Measurements from ENCODE around the gene RPL35.

GRCh38 chr9:124859803-124860581, 1.8 kb downstream of the RPL35 start:
- no peak for TF ChIP-seq EZH2 (IDR thresholded peaks at IDR 0.05)
- TF ChIP-seq FOXP2 (optimal IDR thresholded peaks at IDR 0.05; ENCODE audit: control extremely low read depth, extremely low read length, insufficient read depth), result no peak
- TF ChIP-seq POLR2AphosphoS5 (IDR thresholded peaks at IDR 0.05; ENCODE audit: borderline replicate concordance, low read depth, low read length), result peak; percentile 26; the same call in 1 of the 2 replicates
